HG03457 (cell line): ENCODE measurements around the gene NADSYN1.

Experiments used
- ATAC-seq: cut with Tn5 transposase; IDR thresholded peaks from one replicate; pipeline ENCODE4 v1.9.1; 2021; ENCODE audit warnings: moderate number of reproducible peaks; ENCODE audit not compliant: unreplicated experiment

Gene NADSYN1

GRCh38 chr11:71542879-71543777 lies 90.1 kb downstream of the NADSYN1 start:
- ATAC-seq: no peak

GRCh38 chr11:71543866-71544265 lies 90.9 kb downstream of the NADSYN1 start:
- no peak for ATAC-seq

GRCh38 chr11:71544525-71545214 lies 91.7 kb downstream of the NADSYN1 start:
- ATAC-seq: no peak

GRCh38 chr11:71545405-71545966 lies 92.5 kb downstream of the NADSYN1 start:
- no peak for ATAC-seq

GRCh38 chr11:71548120-71548519 lies 95.1 kb downstream of the NADSYN1 start, which contains the start of gene KRTAP5-9:
KRTAP5-9 (plus strand) TSS chr11:71548420; CDS start chr11:71548658, 238 bp downstream.
- no peak for ATAC-seq

- no peak for ATAC-seq
These were observed 95.7 kb downstream of the NADSYN1 start for GRCh38 chr11:71548716-71549151.
